ENCODE data around the gene BCR.

Gene BCR

GRCh38 chr22:23245799-23246136 is 65.5 kb downstream of the BCR start:
- DNase-seq (ENCODE audit: low read depth): no peak

DNA sequence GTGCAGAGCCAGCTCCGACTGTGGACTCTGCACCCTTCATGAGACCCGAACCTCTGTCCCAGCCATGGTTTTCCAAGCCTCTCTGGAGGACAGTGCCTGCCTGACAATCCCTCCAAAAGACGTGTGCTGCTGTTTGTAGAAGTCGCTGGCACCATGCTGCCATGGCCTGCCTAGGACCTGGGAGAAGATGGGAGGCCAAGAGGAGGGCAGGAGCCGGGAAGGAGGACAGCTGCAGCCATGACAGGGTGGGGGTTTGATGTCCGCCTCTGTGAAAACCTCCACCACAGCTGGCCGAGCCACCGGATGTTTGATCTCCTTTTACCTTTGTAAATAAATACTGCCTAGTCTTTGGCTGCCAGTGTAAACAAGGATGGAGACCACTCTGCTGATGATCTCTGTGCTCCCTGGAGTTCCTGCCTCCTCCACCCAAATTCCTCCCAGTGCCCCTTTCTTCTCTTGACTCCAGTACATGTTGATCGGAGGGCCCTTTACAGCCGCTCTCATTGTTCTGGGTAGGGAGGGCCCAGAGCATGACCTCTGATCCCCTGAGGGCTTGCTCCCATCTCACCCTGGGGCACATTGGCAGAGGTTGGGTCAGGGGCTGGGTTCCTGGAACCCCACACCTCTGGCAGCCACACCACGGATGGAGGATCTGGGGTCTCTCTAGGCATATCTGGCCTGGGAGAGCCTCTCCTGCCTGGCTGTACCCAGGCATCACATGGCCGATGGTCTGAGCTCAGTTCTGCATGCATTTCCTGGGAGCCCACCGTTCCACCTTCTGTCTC is 66.9 kb downstream of the BCR start:
- DNase-seq (ENCODE audit: low read depth): no peak

DNA sequence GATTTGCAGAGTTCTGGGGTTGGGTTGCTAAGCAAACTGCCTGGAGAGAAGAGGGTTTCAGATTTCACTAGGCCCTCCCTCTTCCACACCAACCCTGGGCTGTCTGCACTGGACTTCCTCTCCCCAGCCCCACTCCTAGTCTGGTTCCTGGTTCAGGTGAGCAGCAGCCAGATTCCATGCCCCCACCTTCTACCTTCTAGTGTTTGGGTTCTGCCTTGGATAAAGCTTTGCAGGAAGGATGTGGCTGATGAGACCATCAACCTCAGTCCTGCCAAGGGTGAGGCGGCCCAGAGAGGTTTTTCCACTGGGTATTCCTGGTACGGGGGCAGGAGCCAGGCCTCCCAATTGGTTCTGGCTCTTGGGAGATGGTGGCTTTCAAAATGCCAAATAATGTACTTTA is 68.3 kb downstream of the BCR start:
- no peak for DNase-seq (ENCODE audit: low read depth)

GRCh38 chr22:23250056-23250784 is 69.9 kb downstream of the BCR start:
- no peak for DNase-seq (ENCODE audit: low read depth)

DNA sequence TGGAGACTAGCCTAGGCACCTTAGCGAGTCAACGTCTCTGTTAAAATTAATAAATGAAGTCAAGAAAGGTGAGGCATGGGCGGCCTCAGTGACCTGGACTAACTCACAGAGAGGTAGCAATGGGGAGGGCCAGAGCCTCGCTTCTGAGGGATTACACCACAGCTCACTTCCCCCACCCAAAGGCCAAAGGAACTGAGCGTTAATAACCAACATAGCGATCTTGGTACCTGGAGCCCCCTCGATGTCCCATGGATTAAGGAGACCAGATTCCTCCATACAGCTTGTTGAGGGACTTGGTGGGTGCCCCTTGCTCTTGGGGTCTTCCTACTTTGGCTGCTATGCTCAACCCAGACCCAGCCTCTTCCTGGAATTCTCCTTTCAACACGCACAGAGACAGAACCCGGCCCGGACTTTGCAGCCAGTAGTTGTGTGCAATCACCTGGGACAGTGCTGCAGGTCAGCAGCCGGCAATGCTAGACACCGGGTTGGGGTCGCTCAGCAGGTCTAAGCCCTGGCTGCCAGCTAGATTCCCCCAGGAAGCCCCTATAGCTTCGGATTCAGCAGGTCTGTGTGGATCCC is 70.6 kb downstream of the BCR start:
- no peak for DNase-seq (ENCODE audit: low read depth)

DNA sequence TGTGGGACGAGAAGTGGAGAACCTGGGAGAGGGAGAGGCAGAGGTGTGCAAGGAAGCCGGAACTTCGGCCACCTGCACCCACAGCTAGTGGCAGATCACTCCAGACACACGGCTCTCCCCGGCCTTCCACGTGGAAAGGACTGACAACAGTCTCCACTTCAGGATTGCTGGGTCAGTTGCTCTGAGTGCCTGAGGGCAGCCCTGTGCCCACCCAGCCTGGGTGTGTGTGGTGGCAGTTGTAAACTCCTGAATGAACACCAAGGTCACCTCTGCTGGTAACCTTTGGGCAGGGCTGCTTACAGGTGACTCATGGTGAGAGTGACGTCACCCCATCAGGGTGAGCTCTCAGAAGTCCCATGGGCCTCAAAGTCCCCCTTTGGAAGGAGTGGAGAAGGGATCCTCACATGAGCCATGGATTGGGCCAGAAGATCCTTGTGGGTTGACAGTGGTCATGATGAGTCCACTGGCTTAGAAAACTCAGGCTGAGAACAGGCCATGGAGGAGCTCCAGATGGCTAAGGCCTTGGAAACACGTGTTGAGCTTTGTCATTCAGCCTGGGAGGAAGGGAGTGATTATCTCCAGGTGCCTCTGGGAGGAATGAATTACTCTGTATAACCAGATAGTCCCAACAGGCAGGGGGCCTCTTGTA is 71.3 kb downstream of the BCR start:
- no peak for DNase-seq (ENCODE audit: low read depth)

DNA sequence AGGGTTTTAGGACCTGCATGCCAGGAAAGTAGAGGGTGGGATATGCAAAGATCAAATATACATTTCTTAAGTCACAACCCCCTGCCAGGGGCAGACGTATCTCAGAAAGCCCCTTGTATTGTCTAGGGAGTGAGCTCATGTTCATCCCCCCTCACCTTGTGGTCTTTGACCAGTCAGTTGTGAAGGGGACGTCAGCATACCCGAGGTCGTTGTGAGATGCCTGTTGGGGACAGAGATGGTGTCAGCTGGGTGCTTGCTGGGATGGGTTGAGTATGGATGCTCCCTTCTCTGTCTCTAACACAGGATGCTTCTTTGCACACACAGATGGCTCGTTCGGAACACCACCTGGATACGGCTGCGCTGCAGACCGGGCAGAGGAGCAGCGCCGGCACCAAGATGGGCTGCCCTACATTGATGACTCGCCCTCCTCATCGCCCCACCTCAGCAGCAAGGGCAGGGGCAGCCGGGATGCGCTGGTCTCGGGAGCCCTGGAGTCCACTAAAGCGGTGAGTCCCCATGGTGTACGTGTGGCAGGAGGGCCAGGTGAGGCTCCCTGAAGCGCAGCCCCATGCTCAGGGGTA is 73.3 kb downstream of the BCR start:
- DNase-seq (ENCODE audit: low read depth): no peak

DNA sequence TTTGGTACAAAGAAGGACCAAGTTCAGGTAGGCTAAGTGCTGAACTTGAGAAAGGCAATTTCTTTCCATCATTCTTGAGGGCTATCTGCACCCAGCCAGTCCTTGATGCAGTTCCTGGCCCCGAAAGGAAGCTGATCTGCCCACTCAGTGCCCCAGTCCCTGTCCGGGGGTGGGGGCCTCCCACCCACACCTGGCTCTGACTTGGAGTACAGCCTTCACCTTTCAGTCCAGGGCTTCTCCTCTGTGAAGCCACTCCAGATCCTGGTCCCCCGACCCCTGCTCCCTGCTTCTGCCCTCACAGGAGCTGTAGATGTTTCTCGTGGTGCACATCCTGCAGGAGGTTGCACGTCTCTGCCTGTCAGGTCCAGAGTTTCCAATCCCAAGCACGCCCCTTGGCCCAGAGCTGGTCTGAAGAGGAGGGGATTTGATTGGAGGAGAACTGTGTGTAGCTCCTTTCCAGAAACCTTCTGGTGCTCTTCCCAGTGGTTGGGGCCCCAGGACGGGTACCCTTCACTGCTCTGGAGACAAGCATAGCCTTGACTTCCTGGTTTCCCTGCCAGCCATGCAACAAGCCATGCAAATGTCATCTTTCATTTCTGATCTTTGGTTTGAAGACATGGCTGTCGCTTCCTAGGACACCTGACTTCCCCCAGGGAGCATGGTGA is 75.3 kb downstream of the BCR start:
- no peak for DNase-seq (ENCODE audit: low read depth)

DNA sequence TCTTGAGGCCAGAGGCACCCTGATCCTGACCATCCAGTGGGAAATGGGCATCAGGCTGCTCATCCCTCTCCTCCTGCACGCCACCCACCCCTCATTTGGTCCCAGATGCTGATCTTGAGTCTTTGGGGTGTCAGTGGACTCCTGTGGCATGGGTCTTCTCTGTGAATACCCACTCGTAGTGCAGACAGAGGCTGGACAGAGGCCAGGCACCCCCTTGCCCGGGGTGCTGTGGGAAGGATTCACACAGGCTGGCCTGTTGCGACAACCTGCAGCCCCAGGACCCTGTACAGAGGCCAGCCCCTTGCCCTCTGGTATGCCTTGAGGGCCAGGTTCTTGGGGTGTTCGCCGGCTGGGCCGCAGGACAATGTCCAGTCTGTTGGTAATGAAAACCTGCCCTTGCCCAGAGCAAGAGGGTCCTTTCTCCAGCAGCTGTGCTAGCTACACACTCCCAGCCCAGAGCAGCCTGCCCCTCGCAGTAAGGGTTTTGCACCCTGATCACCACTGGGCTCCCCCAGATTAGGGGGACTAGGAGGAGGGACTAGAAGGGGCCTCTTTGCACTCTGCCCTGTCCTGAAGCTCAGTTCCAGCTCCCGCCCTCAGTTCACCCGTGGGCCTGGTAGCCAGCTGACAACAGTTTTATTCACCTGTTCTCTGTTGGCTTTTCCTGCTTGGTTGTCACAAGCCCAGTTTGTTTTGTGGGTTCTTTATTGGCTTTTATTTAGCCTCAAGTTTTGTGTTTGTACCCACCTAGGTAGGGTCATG is 76.0 kb downstream of the BCR start:
- DNase-seq (ENCODE audit: low read depth): no peak

DNA sequence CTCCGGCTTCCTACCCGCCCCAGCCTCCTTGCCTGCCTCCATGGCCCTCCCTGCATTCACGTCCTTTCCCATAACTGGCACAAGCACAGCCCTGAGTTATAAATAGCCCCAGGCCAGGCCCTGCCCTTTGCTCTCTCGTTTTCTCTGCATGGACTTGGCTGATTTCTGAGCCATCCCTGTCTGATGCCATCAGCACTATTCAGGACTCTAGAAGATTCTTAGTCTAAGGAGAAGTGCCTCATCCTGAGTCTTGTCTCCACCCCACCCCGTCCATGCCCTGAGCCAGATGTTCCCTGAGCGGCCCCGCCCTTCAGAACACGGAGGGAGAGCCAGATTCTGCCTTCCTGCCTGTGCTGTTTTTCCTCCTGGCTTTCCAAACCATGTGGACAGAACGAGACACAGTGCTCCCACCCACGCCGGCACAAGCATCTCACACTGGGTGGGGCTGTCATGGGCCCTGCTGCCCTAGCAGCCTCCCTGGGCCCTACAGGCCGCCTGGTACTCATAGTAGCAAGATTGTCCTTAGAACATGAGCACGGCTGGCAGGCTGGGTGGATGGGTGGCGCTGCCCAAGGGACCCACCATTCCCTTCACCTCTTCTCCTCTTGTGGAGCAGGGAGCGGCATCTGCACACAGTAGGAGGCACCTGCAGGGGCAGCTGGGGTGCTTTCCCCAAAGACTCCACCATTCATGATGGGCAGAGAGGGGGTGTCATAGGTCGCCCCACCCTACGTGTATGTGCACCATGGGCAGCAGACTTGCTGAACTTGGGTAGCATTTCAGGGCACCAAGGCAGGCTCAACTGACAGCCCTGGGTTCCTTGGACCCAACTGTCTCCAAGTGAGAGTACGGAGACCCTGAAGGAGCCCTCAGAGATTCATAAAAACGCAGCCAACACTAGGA is 76.9 kb downstream of the BCR start:
- no peak for DNase-seq (ENCODE audit: low read depth)

GRCh38 chr22:23257889-23258825 is 77.8 kb downstream of the BCR start:
- no peak for DNase-seq (ENCODE audit: low read depth)

- DNase-seq (ENCODE audit: low read depth): no peak
Measured at GRCh38 chr22:23258826-23259170, 78.5 kb downstream of the BCR start.

DNA sequence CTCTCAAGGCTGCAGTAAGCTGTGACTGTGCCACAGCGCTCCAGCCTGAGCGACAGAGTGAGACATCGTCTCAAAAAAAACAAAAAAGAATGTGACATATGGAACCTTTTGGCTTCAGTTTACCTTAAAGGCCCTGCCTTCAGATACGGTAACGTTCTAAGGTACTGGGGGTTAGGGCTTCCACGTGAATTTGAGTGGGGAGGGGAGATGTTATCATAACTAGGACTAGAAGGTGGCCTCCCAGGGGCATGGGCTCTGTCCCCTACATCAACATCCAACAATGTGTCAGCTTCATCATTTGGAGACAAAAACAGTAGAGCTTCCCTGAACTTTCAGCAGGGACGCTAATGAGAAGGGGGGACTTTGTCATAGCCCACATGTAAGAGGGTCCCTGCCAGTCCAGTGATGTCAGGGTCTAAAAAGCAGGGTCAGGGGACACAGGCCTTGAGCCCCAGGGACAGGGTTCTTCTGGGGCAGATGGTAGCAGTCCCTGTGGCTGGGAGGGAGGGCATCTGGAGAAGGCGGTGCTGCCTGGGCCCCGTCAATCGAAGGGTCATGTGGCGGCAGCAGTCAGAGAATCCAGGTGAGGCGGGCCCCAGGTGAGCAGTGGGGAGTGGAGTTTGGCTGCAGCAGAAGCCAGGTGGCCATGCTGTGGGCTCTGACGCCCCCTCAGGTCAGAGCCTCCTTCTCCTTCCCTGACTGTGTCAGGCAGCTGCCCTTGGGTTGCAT is 79.8 kb downstream of the BCR start:
- no peak for DNase-seq (ENCODE audit: low read depth)

DNA sequence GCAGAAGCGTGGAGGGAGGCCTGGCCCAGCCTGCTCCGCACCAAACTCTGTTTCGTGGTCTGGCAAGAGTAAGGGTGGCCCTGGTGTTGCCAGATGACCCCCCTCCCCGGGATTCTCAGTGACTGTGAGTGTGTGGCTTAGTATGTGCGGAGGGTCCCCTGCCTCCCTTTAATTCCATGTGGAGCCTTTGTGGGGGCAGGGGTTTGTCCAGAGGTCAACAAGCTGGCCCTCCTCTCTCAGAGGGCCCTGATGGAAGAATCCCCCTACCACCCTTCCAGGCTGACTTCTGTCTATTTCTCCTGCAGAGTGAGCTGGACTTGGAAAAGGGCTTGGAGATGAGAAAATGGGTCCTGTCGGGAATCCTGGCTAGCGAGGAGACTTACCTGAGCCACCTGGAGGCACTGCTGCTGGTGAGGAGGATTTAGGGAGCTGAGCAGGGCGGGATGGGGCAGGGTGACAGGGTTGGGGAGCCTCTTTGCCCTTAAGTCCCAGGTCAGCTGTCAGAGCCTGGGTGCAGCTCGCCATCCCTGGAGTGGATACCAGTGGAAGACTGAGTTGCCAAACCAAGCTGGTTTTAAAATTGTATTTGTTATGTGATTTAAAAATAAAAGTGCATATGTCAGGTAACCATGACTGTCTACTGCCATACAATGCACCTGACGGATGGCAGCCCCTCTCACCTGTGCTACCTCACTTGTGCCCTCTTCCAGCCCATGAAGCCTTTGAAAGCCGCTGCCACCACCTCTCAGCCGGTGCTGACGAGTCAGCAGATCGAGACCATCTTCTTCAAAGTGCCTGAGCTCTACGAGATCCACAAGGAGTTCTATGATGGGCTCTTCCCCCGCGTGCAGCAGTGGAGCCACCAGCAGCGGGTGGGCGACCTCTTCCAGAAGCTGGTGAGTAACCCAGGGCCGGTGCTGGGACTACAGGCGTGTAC is 80.6 kb downstream of the BCR start:
- no peak for DNase-seq (ENCODE audit: low read depth)

DNA sequence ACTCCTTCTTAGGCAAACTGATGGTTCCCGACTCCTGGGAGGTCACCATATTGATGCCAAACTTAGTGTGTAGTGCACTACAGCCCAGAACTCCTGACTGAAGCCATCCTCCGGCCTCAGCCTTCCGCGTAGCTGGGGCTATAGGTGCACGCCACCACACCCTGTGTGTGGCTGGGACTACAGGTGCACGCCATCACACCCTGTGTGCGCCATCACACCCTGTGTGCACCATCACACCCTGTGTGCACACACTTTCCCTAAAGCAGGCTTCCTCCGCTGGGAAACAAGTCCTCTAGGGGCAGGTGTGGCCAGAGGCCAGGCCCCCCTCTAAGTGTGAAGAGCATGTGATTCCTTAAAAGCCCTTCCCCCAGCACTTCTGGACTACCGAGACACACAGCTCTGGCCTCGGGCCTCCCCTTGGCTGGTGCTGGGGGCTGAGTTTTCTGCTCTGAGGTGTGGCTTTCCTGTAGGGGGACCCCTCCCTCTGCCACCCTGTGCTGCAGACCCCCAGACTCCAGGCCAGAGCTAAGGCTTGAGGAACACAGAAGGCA is 81.7 kb downstream of the BCR start:
- DNase-seq (ENCODE audit: low read depth): no peak

GRCh38 chr22:23262518-23263332 is 82.4 kb downstream of the BCR start:
- no peak for DNase-seq (ENCODE audit: low read depth)

Measured in stimulated activated CD8-positive, alpha-beta memory T cell treated with anti-CD3 and anti-CD28 coated beads, Interleukin-12 subunit alpha, Interleukin-12 subunit beta, amount 100 ng/mL, for 1 hour (primary cell).